Non-pigmented ciliary epithelial cell (primary cell): ENCODE measurements around the gene RIMOC1.
A peak's percentile ranks its signal among the peaks of the same experiment; 100 is the strongest.
"Not testable (repeated sequence)": the region's sequence is repeated elsewhere in the genome, so short reads cannot be mapped to it uniquely, and the experiment has no call there.

Source experiments
- DNase-seq: peaks from one replicate; pipeline ENCODE4 v3.0.0-alpha.2; 2010; ENCODE audit warnings: low read depth

Gene RIMOC1

DNA sequence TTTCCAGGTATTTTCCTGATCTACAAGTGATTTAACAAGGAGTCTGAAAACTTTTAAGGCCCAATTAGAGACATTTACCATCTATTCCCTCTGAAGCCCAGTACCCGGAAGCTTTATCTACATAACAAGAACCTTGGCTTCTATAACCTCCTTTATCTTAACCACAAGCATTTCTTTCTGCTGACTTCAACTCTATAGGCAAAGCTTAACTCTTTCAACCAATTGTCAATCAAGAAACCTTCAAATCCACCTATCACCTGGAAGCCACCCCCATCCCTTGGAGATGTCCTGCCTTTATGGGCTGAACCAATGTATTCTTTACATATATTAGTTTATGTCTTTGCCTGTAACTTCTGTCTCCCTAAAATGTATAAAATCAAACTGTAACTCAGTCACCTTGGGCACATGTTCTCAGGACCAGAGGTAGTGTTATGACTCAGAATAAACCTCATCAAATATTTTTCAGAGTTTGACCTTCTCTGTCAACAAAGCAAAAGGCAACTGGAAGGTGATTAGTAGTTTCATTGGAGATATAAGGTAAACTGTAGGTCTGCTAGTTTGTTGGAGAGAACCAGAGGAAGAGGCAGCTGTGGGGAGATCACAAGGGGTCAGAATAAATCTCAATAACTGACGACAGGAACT lies 13.0 kb upstream of the RIMOC1 start:
- DNase-seq = no peak

DNA sequence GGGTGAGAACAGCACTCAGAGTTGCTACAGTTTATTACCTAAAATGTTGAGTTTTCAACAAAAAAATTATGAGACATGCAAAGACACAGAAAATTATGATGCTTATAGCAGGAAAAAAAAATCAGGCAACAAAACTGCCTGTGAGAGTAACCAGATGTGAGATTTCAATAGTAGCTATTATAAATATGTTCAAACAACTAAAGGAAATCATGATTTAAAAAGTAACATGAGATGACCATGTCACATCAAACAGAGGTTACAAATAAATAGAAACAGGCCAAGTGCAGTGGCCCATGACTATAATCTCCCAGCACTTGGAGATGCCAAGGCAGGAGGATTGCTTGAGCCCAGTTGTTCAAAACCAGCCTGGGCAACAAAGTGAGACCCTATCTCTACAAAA lies 12.1 kb upstream of the RIMOC1 start:
- no peak for DNase-seq

DNA sequence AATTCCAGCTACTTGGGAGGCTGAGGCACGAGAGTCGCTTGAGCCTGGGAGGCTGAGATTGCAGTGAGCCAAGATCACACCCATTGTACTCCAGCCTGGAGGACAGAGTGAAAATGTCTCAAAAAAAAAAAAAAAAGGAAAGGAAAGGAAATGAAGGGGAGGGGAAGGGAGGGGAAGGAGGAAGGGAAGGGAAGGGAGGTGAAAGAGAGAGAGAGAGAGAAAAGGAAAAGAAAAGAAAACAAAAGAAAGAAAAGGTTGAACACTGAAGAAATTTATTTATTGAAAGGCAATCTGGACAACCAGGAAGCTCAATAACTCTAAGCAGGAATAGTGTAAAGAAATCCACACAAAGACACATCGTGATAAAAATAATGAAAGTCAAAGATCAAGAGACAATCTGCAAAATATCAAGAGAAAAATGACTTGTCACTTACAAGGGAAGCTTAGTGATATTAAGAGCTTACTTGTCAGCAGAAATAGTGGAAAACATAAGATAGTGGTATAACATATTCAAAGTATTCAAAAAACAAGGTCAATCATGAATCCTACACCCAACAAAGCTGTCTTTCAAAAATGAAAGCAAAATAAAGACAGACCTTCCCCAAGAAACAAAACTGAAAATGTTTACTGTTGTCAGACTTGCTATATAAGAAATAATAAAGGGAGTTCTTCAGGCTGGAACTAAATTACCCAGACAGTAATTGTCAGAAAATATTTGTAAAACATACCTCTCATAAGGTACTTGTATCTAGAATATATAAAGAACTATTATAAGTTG lies 10.9 kb upstream of the RIMOC1 start:
- no peak for DNase-seq

DNA sequence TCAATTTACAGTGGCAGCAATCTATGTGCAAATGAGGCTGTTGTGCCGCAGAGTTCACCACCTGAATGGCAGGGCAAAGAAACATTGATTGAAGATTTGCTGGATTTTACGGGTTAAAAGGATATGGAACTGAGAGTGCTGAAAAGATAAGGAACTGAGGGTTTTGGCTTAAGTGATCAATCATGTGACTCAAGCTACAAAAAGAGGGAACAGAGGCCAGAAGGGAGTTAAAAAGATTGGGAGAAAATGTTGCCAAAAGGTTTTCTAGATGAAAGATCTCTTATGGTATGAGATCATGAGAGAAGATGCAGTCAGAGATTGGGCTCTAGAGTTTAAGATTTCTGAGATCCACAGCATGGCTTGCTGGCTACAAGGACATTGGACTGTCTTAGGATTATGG lies 7.9 kb upstream of the RIMOC1 start:
- DNase-seq = no peak

GRCh38 chr5:41903382-41903891 lies 707 bp upstream of the RIMOC1 start:
- no peak for DNase-seq

DNA sequence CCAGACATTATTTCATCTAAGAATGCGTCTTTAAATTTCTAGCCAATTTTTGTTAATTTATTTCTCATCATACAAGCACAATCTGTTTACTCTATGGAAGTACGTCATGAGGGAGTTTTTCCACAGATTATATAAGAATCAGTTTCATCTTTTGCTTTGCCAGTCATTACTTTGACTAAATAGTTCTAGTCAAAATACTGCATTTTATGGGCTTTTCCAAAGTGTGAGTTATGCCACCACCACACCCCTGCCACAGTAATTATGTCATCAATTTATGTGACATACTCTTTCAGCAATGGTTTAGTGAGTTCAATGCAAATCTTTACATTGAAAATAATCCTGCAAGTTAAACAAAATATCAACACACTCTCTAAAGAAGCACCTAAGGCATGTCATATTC lies 2.0 kb downstream of the RIMOC1 start:
- DNase-seq = no peak

DNA sequence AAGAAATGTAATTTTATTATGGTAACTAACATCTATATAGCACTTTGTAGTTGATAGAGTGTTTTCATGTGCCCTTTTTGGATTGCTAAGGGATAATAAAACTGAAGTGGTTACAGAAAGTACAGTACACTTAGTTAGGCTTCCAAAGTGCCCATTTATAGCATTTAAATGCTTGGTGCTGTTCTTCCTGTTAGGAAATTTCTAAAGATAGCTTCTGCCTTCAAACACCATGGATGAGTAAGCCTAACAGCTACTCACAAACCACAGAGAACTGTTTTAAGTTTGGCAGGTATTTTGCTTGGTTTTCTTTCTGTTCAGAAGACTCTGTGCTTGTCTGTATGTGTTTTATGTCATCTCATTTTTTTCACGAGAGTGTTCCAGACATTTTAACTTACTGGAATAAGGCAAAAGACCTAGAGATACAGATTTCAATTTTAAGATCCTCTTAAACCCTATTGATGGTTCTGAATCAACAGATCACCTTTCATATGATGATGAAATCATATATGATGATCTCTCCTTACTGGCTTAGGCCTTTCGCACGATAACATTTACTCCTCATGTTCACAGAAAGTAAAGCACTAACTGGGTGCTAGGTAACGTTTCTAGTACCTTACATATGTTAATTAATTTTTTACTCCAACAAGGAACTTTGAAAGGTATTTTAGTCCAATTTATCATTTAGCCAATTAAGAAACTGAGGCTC lies 4.4 kb downstream of the RIMOC1 start:
- peak; percentile 58 for DNase-seq

GRCh38 chr5:41918105-41918504 lies 14.0 kb downstream of the RIMOC1 start:
- no peak for DNase-seq

DNA sequence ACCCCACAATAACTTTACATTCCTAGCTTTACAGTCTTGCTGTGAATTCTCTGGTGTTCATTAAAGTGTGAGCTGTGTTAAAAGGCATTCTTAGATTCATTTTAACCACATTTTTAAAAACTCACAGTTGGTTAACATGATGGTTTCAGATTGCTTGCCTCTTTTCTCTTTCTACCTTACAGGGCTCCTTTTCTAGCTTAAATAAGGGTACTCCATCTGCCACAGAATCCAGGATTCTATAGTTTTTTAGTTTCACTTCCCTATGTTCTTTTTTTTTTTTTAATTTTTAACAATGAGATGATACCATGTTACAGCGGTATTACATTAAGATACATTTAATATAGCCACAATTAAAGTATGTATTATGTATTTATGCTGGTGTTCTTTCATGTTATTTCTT lies 17.0 kb downstream of the RIMOC1 start:
- no peak for DNase-seq

DNA sequence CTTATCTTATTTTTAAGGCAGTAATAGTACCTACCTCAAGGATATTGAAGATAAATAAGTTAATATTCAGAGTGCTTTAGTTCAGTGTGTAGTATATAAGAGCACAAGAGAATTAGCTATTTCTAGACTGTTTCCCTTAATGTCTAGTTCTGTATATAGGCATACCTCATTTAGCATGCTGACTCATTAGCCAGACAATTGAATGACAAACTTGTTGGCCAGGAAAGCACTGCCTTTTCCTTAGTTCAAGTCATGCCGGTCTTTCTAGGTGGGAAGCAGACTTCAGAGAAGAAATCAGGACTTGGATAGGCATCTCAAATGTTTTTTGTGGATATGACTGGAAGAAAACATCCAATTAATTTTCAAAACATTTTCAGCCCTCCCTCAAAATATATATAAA lies 17.7 kb downstream of the RIMOC1 start:
- DNase-seq = no peak

GRCh38 chr5:41924526-41924871 lies 20.4 kb downstream of the RIMOC1 start:
- no peak for DNase-seq

GRCh38 chr5:41924872-41925554 lies 20.9 kb downstream of the RIMOC1 start, which contains the start of gene FBXO4:
FBXO4 (plus strand) TSS chr5:41925281; CDS start chr5:41925310, 29 bp downstream.
- no peak for DNase-seq

DNA sequence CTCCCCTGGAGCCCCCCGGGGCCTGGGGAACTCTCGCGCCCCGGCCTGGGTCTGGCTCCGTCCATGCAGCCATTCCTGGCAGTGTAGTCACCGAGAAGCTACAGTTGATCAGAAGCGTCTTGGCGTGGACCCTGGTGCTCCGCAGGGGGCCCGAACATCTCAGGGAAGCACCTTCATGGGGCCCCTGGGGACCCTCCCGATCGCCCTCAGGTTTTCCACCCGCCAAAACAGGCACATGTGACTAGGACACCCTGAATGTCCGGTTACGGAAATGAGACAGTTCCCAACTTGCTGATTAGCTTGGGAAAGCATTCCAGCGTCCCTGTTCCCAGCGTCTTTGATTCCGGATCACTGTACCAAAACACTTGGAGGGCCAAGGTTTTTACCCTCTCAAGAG lies 21.4 kb downstream of the RIMOC1 start:
- no peak for DNase-seq

- DNase-seq = no peak
Observed at GRCh38 chr5:41927604-41928003, 23.5 kb downstream of the RIMOC1 start.

DNA sequence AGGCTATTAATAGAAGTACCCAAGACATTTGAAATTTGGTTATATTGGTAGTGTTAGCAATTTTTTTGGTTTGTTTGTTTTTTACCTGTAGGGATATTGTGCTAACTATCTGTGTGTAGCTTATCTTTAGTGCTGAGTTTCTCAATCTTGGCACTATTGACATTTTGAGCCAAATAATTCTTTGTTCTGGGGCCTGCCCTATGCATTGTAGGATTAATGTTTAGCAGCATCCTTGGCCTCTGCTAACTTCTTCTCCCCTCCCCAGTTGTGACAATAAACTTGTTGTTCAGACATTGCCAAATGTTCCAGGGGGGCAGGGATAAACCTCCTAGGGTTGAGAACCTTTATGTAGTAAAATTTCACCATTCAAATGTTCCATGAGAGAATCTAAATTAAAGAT lies 24.9 kb downstream of the RIMOC1 start:
- DNase-seq = no peak

DNA sequence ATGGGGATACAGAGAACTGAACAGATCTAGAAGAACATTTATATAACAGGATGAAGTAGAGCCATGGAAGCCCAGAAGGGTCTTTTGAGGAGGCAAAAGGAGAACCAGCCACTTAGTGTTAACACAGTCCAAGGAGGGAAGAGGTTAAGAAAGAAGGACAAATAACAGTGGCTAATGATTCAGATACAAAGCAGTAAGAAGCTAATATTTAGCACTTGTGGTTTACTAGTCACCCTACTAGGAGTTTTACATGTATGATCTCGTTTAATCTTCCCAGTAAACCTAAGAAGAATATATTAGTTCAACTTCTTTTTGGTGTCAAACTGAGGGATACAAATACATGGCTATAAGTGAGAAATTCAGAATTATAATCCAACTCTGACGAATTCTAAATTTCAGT lies 28.6 kb downstream of the RIMOC1 start:
- no peak for DNase-seq

- no peak for DNase-seq
Observed at GRCh38 chr5:41935544-41935943, 31.4 kb downstream of the RIMOC1 start.

DNA sequence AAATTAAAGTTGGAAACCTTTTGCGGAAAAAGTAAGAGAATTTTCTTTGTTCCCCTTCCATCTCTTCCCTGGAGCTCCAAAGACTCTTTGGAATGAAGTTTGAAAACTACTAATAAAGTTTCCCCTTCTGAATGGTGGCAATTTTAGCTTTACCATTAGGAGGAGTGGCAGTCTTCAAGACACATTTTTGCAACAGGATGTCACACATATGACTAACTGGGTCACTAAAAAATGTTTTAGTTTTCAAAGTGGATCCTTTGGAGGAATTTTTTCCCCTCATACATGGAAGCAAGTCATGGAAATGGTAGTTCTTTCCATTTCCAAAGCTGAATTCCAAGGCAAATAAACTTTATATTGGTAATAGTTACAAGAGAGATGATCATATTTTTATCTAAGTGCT lies 36.5 kb downstream of the RIMOC1 start:
- DNase-seq = no peak

GRCh38 chr5:41945332-41945955 lies 41.3 kb downstream of the RIMOC1 start:
- not testable (repeated sequence) for DNase-seq

DNA sequence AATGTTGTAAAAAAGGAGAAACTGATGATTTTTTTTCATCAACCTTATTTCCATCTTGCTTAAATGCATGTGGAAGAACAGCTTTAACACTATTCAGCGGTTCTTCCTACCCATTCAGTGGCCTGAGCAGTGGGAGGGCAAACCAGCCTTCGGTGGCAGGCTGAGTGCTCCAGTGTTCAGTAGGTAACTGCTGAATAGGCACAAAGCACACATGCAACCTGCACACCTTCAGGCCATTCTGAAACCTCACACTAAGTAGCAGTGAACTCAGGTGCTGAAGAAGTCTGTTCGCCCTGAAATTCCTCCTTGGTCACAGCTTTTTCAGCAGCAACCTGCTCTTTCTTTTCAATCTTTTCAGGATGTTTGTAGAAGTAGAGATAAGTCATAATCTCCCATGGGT lies 47.1 kb downstream of the RIMOC1 start:
- DNase-seq = no peak
